IPS-NIHi7 (cell line): ENCODE data around the gene NOX1.
A peak's percentile ranks its signal among the peaks of the same experiment; 100 is the strongest.

Experiments
- DNase-seq: peaks from one replicate; pipeline ENCODE4 v3.0.0; 2012; ENCODE audit warnings: mixed read lengths; ENCODE audit errors: extremely low spot score

Gene NOX1

GRCh38 chrX:100874325-100874724, at the start of gene NOX1:
TSS of gene NOX1 (minus strand) at chrX:100874359. CDS start at chrX:100874139, 220 bp downstream.
- DNase-seq = no peak

GRCh38 chrX:100915562-100915961, 41.4 kb upstream of the NOX1 start:
- no peak for DNase-seq

- no peak for DNase-seq
Measured at GRCh38 chrX:100913111-100913510, 39.0 kb upstream of the NOX1 start.

- no peak for DNase-seq
Measured at GRCh38 chrX:100911731-100912130, 37.6 kb upstream of the NOX1 start.

GRCh38 chrX:100905620-100906019, 31.5 kb upstream of the NOX1 start:
- no peak for DNase-seq

GRCh38 chrX:100904433-100904832, 30.3 kb upstream of the NOX1 start:
- no peak for DNase-seq

- peak; percentile 39 for DNase-seq
Measured at GRCh38 chrX:100895365-100896075, 21.4 kb upstream of the NOX1 start.

- DNase-seq = no peak
Measured at GRCh38 chrX:100883654-100884053, 9.5 kb upstream of the NOX1 start.

GRCh38 chrX:100880368-100880767, 6.2 kb upstream of the NOX1 start:
- no peak for DNase-seq

- DNase-seq = no peak
Measured at GRCh38 chrX:100871594-100872560, 2.3 kb downstream of the NOX1 start.

- DNase-seq = no peak
Measured at GRCh38 chrX:100870527-100870926, 3.6 kb downstream of the NOX1 start.

GRCh38 chrX:100868273-100868672, 5.9 kb downstream of the NOX1 start:
- DNase-seq = no peak

- DNase-seq = no peak
Measured at GRCh38 chrX:100864657-100865391, 9.3 kb downstream of the NOX1 start.

- no peak for DNase-seq
Measured at GRCh38 chrX:100863326-100863864, 10.8 kb downstream of the NOX1 start.

- DNase-seq = no peak
Measured at GRCh38 chrX:100852810-100853209, 21.3 kb downstream of the NOX1 start.

- DNase-seq = no peak
Measured at GRCh38 chrX:100850317-100850716, 23.8 kb downstream of the NOX1 start.

GRCh38 chrX:100831219-100831946, 42.8 kb downstream of the NOX1 start:
- no peak for DNase-seq

- DNase-seq = no peak
Measured at GRCh38 chrX:100830547-100830946, 43.6 kb downstream of the NOX1 start.

GRCh38 chrX:100830143-100830542, 44.0 kb downstream of the NOX1 start:
- no peak for DNase-seq

- DNase-seq = no peak
Measured at GRCh38 chrX:100829730-100830129, 44.4 kb downstream of the NOX1 start.
